Calu3 (cell line): ENCODE data around the gene ERFL. TPM values are rescaled to one million over a fixed set of nuclear protein-coding genes. Genes with fewer than 3 reads are reported as not detected.

ENCODE experiments used
- BruUV-seq: library from RNA; stranded (reverse); fragments of 400-500 nt; replicated peaks from 2 replicates; lab custom pipeline; 2021; lab: Mats Ljungman, UMichigan
- CTCF ChIA-PET: fragments of 300-600 bp; sonication (Branson Sonifier 250); formaldehyde crosslinking; loops from one replicate; lab custom pipeline; 2022; ENCODE audit warnings: antibody characterized with exemption; lab: Charles Lee
- DNase-seq: peaks from one replicate; pipeline ENCODE4 v3.0.0; 2022
- H3K27ac Mint-ChIP-seq: one replicate; pipeline ENCODE4 v1.8.0; 2022; ENCODE audit warnings: mixed read lengths; ENCODE audit not compliant: unreplicated experiment
- H3K27me3 Mint-ChIP-seq: one replicate; pipeline ENCODE4 v1.8.0; 2022; ENCODE audit warnings: mixed read lengths; ENCODE audit not compliant: unreplicated experiment
- H3K36me3 Mint-ChIP-seq: one replicate; pipeline ENCODE4 v1.8.0; 2022; ENCODE audit warnings: mild to moderate bottlenecking, moderate library complexity, mixed read lengths; ENCODE audit not compliant: insufficient read depth, unreplicated experiment
- H3K4me1 Mint-ChIP-seq: one replicate; pipeline ENCODE4 v1.8.0; 2022; ENCODE audit warnings: mild to moderate bottlenecking, low read depth, mixed read lengths; ENCODE audit not compliant: unreplicated experiment
- H3K4me3 Mint-ChIP-seq: one replicate; pipeline ENCODE4 v1.8.0; 2022; ENCODE audit warnings: mild to moderate bottlenecking, low read depth, moderate library complexity, mixed read lengths; ENCODE audit not compliant: unreplicated experiment
- H3K9me3 Mint-ChIP-seq: one replicate; pipeline ENCODE4 v1.8.0; 2022; ENCODE audit warnings: low read depth, mixed read lengths; ENCODE audit not compliant: unreplicated experiment
- CTCF ChIP-seq: fragments of 200-600 bp; IDR thresholded peaks from one replicate; pipeline ENCODE4 v1.8.0; 2022; ENCODE audit warnings: antibody characterized with exemption; ENCODE audit not compliant: unreplicated experiment
- intact Hi-C: fragments of 100-400 bp; cut with micrococcal nuclease; formaldehyde crosslinking; loops from one replicate; pipeline ENCODE4 v1.10.0; 2022; ENCODE audit not compliant: unreplicated experiment
- total RNA-seq: library from RNA; stranded (reverse); gene quantifications from 2 replicates; pipeline ENCODE4 v1.2.3, GENCODE V29; 2022

Gene ERFL
- total RNA-seq, 1 experiment from 2014 or later: 0.21 TPM

GRCh38 chr19:41933693-41934426 lies 5.6 kb upstream of the ERFL start:
- Mint-ChIP-seq H3K4me3 (no peak overlapping the region), H3K36me3 (peaks cover 10% of the 10 kb centered on the region), H3K9me3 (no peaks in the 10 kb centered on the region), H3K27me3 (no peaks in the 10 kb centered on the region), H3K4me1 (peaks cover 27% of the 10 kb centered on the region), H3K27ac (no peak overlapping the region)
- intact Hi-C loops: loop anchor here (2.0 kb wide), 2 partner anchors 47 to 61 kb away; no protein-coding TSS in a partner anchor
- no TSS peak for BruUV-seq
- CTCF ChIA-PET: interaction anchor here (0.6 to 0.7 kb wide), 5 partner anchors 11 to 424 kb away, joined by 3 to 6 read pairs (median 3); no protein-coding TSS in a partner anchor
- DNase-seq: no peak
- TF ChIP-seq CTCF: no peak

- no peak overlapping the region for H3K4me3 Mint-ChIP-seq
- H3K27me3 Mint-ChIP-seq: no peaks in the 10 kb centered on the region
- peaks cover 15% of the 10 kb centered on the region for H3K36me3 Mint-ChIP-seq
- H3K4me1 Mint-ChIP-seq: peaks cover 33% of the 10 kb centered on the region
- TF ChIP-seq CTCF: no peak
- CTCF ChIA-PET: no interaction called here
- no peak overlapping the region for H3K27ac Mint-ChIP-seq
- DNase-seq: no peak
- H3K9me3 Mint-ChIP-seq: no peaks in the 10 kb centered on the region
- intact Hi-C loops: no loop called here
- no TSS peak for BruUV-seq
Measured at GRCh38 chr19:41932720-41933332, 4.6 kb upstream of the ERFL start.

GRCh38 chr19:41932259-41932719 lies 4.0 kb upstream of the ERFL start:
- Mint-ChIP-seq H3K27ac (no peak overlapping the region), H3K27me3 (no peaks in the 10 kb centered on the region), H3K4me1 (peaks cover 33% of the 10 kb centered on the region), H3K9me3 (no peaks in the 10 kb centered on the region), H3K4me3 (no peak overlapping the region), H3K36me3 (peaks cover 12% of the 10 kb centered on the region)
- CTCF ChIA-PET: no interaction called here
- BruUV-seq: no TSS peak
- no peak for TF ChIP-seq CTCF
- intact Hi-C loops: no loop called here
- DNase-seq: no peak

- DNase-seq: no peak
- intact Hi-C loops: no loop called here
- Mint-ChIP-seq H3K4me1 (peaks cover 25% of the 10 kb centered on the region), H3K27ac (no peak overlapping the region), H3K4me3 (no peak overlapping the region), H3K36me3 (peaks cover 11% of the 10 kb centered on the region), H3K27me3 (no peaks in the 10 kb centered on the region), H3K9me3 (no peaks in the 10 kb centered on the region)
- CTCF ChIA-PET: interaction anchor here (0.6 to 1.3 kb wide), 2 partner anchors 58 to 297 kb away, joined by 3 read pairs; no protein-coding TSS in a partner anchor
- no peak for TF ChIP-seq CTCF
- BruUV-seq: no TSS peak
Measured at GRCh38 chr19:41930926-41931592, 2.8 kb upstream of the ERFL start.
